ENCODE measurements around the gene CROCC. TPM values are rescaled to one million over a fixed set of nuclear protein-coding genes. Genes with fewer than 3 reads are reported as not detected.

The CROCC gene
- total RNA-seq, 4 donors from 2014 or later, result 15.2 to 33.1 (median 22.1) TPM

DNA sequence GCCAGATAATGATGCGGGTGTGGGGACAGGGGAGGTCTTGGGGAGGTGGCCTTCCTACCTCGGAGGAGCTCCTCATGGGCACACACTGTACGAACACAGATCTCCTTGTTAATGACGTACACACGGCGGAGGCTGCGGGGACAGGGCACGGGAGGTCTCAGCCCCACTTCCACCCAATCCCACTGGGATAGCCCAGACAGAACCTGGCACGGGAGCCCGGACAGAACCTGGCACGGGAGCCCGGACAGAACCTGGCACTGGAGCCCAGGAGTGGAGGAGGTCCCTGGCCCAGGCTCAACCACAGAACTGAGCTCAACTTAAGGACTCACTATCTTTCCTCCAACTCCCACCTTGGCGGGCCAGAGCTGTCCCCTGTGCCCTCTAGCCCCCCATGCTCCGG, 53.5 kb downstream of the CROCC start:
- Histone ChIP-seq H3K4me3 (replicated peaks in 1 of 3) (no peak overlapping the region), H3K27ac (no peak overlapping the region), H3K36me3 (no peaks in the 10 kb centered on the region), H3K27me3 (no peaks in the 10 kb centered on the region), H3K4me1 (peaks cover 6 to 17% of the 10 kb centered on the region in 2 donors), H3K9me3 (no peaks in the 10 kb centered on the region)
- TF ChIP-seq POLR2A (IDR thresholded peaks at IDR 0.05), result no peak
- TF ChIP-seq, protein P1, sequence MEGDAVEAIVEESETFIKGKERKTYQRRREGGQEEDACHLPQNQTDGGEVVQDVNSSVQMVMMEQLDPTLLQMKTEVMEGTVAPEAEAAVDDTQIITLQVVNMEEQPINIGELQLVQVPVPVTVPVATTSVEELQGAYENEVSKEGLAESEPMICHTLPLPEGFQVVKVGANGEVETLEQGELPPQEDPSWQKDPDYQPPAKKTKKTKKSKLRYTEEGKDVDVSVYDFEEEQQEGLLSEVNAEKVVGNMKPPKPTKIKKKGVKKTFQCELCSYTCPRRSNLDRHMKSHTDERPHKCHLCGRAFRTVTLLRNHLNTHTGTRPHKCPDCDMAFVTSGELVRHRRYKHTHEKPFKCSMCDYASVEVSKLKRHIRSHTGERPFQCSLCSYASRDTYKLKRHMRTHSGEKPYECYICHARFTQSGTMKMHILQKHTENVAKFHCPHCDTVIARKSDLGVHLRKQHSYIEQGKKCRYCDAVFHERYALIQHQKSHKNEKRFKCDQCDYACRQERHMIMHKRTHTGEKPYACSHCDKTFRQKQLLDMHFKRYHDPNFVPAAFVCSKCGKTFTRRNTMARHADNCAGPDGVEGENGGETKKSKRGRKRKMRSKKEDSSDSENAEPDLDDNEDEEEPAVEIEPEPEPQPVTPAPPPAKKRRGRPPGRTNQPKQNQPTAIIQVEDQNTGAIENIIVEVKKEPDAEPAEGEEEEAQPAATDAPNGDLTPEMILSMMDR (IDR thresholded peaks at IDR 0.05), result no peak
- 69 to 79% methylated on average over 10 to 14 of the region's 14 CpGs for WGBS, 2 donors
- DNase-seq, result no peak
- intact Hi-C loops (cut with DNase I), result no loop called here

DNA sequence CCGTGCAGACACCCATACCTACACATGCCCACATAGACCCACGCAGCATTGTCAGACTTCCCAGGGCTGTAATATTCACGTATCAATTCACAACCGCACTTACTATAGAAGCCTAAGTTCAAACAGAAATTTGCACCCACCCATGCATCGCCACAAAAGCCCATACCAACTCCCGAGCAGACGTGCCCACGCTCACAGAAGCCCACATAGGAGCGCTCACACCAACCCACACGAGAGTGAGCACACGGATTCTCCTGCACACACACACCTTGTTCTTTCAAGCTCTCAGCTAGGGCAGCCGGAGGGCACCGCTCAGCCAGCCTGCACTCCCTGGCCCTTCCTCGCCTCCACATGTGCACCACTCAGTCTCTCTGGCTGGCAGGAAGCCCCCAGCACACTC, 54.1 kb downstream of the CROCC start:
- Histone ChIP-seq H3K27ac (no peak overlapping the region), H3K4me3 (replicated peaks in 1 of 3) (no peak overlapping the region), H3K36me3 (no peaks in the 10 kb centered on the region), H3K27me3 (no peaks in the 10 kb centered on the region), H3K9me3 (no peaks in the 10 kb centered on the region), H3K4me1 (peaks cover 6 to 24% of the 10 kb centered on the region in 2 donors)
- WGBS, 2 donors, result 85 to 88% methylated on average over 14 of the region's 14 CpGs
- TF ChIP-seq, protein P1 (IDR thresholded peaks at IDR 0.05), result no peak
- no peak for TF ChIP-seq POLR2A (IDR thresholded peaks at IDR 0.05)
- DNase-seq, result no peak
- intact Hi-C loops (cut with DNase I), result no loop called here

DNA sequence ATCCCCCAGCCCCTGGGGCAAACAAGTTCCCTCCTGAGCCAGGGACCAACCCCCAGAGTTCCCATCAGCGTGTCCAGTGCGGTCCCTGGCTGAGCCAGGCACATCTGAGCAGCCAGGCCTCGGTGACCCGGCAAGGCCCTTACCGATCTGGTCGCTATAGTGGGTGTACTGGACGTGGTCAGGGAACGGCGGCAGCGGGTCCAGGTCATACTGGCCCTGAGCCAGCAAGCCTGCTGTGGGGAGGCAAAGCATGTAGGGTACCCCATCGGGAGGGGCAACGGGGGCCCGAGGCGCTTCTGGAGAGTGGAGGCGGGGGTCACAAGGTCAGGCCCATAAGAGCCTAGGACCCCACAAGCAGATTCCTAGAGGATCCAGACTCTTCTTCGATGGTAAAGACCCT, 55.2 kb downstream of the CROCC start:
- intact Hi-C loops (cut with DNase I), result no loop called here
- Histone ChIP-seq H3K27ac (no peak overlapping the region), H3K4me3 (replicated peaks in 1 of 3) (no peak overlapping the region), H3K36me3 (no peaks in the 10 kb centered on the region), H3K9me3 (no peaks in the 10 kb centered on the region), H3K27me3 (no peaks in the 10 kb centered on the region), H3K4me1 (peaks cover 6 to 24% of the 10 kb centered on the region in 2 donors)
- 82 to 88% methylated on average over 12 to 16 of the region's 16 CpGs for WGBS, 2 donors
- no peak for DNase-seq
- TF ChIP-seq POLR2A (IDR thresholded peaks at IDR 0.05), result no peak
- TF ChIP-seq, protein P1 (IDR thresholded peaks at IDR 0.05), result no peak

DNA sequence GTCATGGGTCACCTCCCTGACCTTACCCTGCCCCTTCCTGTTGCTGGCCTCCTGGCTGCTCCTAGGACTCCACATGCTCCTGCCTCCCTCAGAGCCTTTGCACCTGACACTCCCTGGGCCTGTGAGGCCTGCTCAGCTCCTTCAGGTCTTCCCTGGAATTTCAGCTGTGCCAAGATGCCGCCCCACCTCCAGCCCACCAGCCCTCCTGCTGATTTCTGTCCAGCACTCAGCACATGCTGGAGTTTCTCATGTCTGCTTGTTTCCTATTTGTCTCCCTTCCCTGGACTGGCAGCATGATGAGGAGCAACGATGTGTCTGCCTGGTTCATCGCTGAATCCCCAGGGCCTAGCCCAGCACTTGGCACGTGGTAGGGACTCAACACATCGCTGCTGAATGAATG, 55.6 kb downstream of the CROCC start:
- Histone ChIP-seq H3K27me3 (no peaks in the 10 kb centered on the region), H3K4me1 (peaks cover 6 to 24% of the 10 kb centered on the region in 2 donors), H3K9me3 (no peaks in the 10 kb centered on the region), H3K27ac (no peak overlapping the region), H3K4me3 (replicated peaks in 1 of 3) (no peak overlapping the region), H3K36me3 (no peaks in the 10 kb centered on the region)
- WGBS, 2 donors, result 93 to 98% methylated on average over 5 of the region's 5 CpGs
- no peak for DNase-seq
- intact Hi-C loops (cut with DNase I), result no loop called here
- TF ChIP-seq, protein P1 (IDR thresholded peaks at IDR 0.05), result no peak
- TF ChIP-seq POLR2A (IDR thresholded peaks at IDR 0.05), result no peak

DNA sequence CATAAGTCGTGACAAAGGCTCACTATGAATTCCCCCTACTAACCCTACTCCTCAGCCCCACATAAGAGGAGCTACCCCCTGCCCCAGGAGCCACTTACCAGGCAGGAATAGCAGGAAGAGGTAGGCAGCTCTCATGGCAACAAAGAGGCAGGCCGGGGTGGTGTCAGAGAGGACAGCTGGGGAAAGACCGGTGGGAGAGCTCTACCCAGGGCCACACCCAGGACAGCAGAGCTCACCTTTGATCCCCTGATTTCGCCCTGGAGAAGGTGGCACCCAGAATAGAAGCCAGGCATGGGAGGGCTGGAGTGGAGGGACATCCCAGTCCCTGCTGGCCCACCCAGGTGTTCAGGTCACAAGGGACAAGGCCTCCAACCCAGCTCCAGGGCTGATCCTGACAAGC, 56.4 kb downstream of the CROCC start:
- WGBS, 2 donors, result 81 to 89% methylated on average over 4 of the region's 4 CpGs
- TF ChIP-seq, protein P1 (IDR thresholded peaks at IDR 0.05), result no peak
- no peak for TF ChIP-seq POLR2A (IDR thresholded peaks at IDR 0.05)
- DNase-seq, result no peak
- Histone ChIP-seq H3K4me3 (replicated peaks in 1 of 3) (no peak overlapping the region), H3K36me3 (no peaks in the 10 kb centered on the region), H3K4me1 (peaks cover 6 to 24% of the 10 kb centered on the region in 2 donors), H3K9me3 (no peaks in the 10 kb centered on the region), H3K27me3 (no peaks in the 10 kb centered on the region), H3K27ac (peak overlapping the region in 2 of 3 donors; percentile 10 to 46)
- intact Hi-C loops (cut with DNase I), result no loop called here

Measured in thyroid gland (tissue), 4 donors.